ENCODE results near the gene TMEM220. TPM values are rescaled to one million over a fixed set of nuclear protein-coding genes. Genes with fewer than 3 reads are reported as not detected.
"Not testable (repeated sequence)": the region's sequence is repeated elsewhere in the genome, so short reads cannot be mapped to it uniquely, and the experiment has no call there.

Gene TMEM220
- total and polyA plus RNA-seq, 7 donors, result 3.4 to 8.9 (median 4.6) TPM

DNA sequence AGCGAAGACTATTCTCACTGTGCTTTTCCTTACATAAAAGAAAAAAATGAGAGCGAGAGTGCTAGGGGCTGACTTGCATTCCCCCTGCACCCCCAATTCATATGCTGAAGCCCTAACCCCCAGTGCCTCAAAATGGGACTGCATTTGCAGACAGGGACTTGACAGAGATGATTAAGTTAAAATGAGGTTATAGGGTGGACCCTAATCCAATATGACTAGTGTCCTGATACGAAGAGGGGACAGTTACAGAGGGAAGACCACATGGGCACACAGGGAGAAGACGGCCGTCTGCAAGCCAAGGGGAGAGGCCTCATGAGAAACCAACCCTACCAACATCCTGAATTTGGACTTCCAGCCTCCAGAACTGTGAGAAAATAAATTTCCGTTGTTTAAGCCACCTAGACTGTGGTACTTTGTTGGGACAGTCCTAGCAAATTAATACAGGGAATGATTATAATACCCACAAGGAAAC lies 1.6 kb upstream of the TMEM220 start:
- Histone ChIP-seq H3K27ac (no peak overlapping the region), H3K9me3 (no peaks in the 10 kb centered on the region), H3K4me1 (peaks cover 3% of the 10 kb centered on the region), H3K27me3 (ENCODE audit: insufficient read depth in 3 of 3, low read length in 2 of 3) (no peaks in the 10 kb centered on the region), H3K36me3 (ENCODE audit: insufficient read depth in 1 of 2, low read depth in 1 of 2) (peaks cover 0 to 14% of the 10 kb centered on the region in 2 donors), H3K4me3 (no peak overlapping the region)
- WGBS, 3 donors, result 97 to 98% (median 97%) methylated on average over 6 of the region's 6 CpGs
- intact Hi-C loops (cut with DNase I), result no loop called here
- ATAC-seq, result no peak
- DNase-seq, result no peak
- TF ChIP-seq, protein P1, sequence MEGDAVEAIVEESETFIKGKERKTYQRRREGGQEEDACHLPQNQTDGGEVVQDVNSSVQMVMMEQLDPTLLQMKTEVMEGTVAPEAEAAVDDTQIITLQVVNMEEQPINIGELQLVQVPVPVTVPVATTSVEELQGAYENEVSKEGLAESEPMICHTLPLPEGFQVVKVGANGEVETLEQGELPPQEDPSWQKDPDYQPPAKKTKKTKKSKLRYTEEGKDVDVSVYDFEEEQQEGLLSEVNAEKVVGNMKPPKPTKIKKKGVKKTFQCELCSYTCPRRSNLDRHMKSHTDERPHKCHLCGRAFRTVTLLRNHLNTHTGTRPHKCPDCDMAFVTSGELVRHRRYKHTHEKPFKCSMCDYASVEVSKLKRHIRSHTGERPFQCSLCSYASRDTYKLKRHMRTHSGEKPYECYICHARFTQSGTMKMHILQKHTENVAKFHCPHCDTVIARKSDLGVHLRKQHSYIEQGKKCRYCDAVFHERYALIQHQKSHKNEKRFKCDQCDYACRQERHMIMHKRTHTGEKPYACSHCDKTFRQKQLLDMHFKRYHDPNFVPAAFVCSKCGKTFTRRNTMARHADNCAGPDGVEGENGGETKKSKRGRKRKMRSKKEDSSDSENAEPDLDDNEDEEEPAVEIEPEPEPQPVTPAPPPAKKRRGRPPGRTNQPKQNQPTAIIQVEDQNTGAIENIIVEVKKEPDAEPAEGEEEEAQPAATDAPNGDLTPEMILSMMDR (IDR thresholded peaks at IDR 0.05), result no peak

DNA sequence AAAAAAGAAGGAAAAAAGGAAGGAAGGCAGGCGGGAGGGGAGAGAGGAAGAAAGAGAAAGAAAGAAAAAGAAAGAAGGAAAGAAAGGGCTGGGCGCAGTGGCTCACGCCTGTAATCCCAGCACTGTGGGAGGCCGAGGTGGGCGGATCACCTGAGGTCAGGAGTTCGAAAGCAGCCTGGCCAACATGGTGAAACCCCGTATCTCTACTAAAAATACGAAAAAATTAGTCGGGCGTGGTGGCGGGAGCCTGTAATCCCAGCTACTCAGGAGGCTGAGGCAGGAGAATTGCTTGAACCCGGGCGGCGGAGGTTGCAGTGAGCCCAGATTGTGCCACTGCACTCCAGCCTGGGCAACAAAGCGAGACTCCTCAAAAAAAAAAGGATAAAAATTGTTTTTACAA lies 424 bp upstream of the TMEM220 start:
- peak in 3 of 4 donors; percentile 11 to 21 (median 21) for ATAC-seq
- H3K27me3 ChIP-seq (ENCODE audit: insufficient read depth in 3 of 3, low read length in 2 of 3); intact Hi-C loops (cut with DNase I); H3K9me3 ChIP-seq; H3K4me1 ChIP-seq; DNase-seq: not testable (repeated sequence)
- Histone ChIP-seq H3K36me3 (ENCODE audit: insufficient read depth in 1 of 2, low read depth in 1 of 2) (peaks cover 0 to 26% of the 10 kb centered on the region in 2 donors), H3K27ac (peak overlapping the region; percentile 99), H3K4me3 (peak overlapping the region; percentile 92)
- 10 to 19% (median 17%) methylated on average over 15 of the region's 15 CpGs for WGBS, 3 donors

DNA sequence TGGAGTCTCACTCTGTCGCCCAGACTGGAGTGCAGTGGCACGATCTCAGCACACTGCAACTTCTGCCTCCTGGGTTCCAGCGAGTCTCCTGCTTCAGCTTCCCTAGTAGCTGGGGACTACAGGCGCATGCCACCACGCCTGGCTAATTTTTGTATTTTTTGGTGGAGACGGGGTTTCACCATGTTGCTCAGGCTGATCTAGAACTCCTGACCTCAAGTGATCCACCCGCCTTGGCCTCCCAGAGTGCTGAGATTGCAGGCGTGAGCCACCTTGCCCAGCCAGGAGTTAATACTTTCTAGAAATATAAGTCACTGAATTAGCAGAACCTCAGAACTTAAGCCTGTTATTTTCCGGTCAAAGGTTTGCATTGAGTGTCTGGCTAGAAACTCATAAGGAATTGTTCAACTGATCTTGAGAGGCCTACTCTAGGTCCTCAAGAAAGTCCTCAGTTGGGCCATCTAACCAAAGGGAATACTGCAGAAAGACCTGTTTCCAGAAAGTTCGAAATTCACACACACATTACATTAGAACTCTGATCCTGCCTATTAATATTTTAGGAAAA lies 1.4 kb downstream of the TMEM220 start:
- Histone ChIP-seq H3K9me3 (no peaks in the 10 kb centered on the region), H3K4me1 (peaks cover 3% of the 10 kb centered on the region), H3K27ac (peak overlapping the region; percentile 99), H3K4me3 (no peak overlapping the region), H3K36me3 (ENCODE audit: insufficient read depth in 1 of 2, low read depth in 1 of 2) (peaks cover 0 to 44% of the 10 kb centered on the region in 2 donors), H3K27me3 (ENCODE audit: insufficient read depth in 3 of 3, low read length in 2 of 3) (no peaks in the 10 kb centered on the region)
- intact Hi-C loops (cut with DNase I), result no loop called here
- 94 to 98% (median 96%) methylated on average over 10 of the region's 10 CpGs for WGBS, 3 donors
- TF ChIP-seq, protein P1 (IDR thresholded peaks at IDR 0.05), result no peak
- no peak for ATAC-seq
- no peak for DNase-seq

DNA sequence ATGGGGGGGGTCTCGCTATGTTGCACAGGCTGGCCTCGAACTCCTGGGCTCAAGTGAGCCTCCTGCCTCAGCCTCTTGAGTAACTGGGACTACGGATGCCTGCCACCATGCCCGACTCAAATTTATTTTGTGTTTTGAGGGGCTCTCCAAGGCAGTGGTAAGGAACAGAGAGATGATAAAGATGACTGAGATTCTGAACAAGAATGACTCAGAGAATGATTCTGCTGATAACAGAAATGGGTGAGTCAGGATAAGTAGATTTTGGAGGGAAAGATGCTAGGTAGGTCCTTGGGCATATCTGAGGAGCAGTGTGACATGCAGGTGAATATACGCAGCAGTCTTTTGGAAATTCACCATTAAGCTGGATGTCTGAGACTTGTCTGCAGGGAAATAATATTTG lies 2.6 kb downstream of the TMEM220 start:
- Histone ChIP-seq H3K4me3 (no peak overlapping the region), H3K27ac (no peak overlapping the region), H3K36me3 (ENCODE audit: insufficient read depth in 1 of 2, low read depth in 1 of 2) (peaks cover 0 to 56% of the 10 kb centered on the region in 2 donors), H3K27me3 (ENCODE audit: insufficient read depth in 3 of 3, low read length in 2 of 3) (no peaks in the 10 kb centered on the region), H3K9me3 (no peaks in the 10 kb centered on the region), H3K4me1 (peaks cover 3% of the 10 kb centered on the region)
- intact Hi-C loops (cut with DNase I), result no loop called here
- ATAC-seq, result no peak
- TF ChIP-seq, protein P1 (IDR thresholded peaks at IDR 0.05), result no peak
- DNase-seq, result no peak
- WGBS, 3 donors, result 80 to 85% (median 84%) methylated on average over 5 of the region's 5 CpGs

DNA sequence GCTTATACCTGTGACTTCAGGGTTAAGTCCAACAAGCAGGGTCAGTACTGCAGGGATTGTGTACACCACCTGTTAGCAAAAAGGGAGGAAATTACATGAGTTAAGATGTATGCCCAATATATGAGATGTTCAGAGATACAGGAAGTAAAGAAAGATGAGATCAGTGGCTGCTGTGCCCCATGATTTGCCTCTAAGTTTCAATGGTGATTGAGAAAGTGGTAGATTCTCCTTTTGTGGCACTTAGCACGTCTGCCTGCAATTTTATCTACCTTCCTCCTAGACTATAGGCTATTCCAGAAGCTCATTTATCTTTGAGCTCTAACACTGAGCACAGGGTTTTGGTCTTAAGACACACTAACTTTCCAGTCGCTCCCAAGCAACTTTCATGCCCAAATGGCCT lies 3.6 kb downstream of the TMEM220 start:
- Histone ChIP-seq H3K27me3 (ENCODE audit: insufficient read depth in 3 of 3, low read length in 2 of 3) (no peaks in the 10 kb centered on the region), H3K9me3 (no peaks in the 10 kb centered on the region), H3K36me3 (ENCODE audit: insufficient read depth in 1 of 2, low read depth in 1 of 2) (peaks cover 0 to 63% of the 10 kb centered on the region in 2 donors), H3K27ac (no peak overlapping the region), H3K4me1 (peaks cover 3% of the 10 kb centered on the region), H3K4me3 (no peak overlapping the region)
- WGBS, 3 donors, result 58 to 72% (median 63%) methylated on average over 2 of the region's 2 CpGs
- DNase-seq, result no peak
- no peak for ATAC-seq
- intact Hi-C loops (cut with DNase I), result no loop called here
- TF ChIP-seq, protein P1 (IDR thresholded peaks at IDR 0.05), result no peak
